ENCODE data around the gene PM20D2.

GRCh38 chr6:89190741-89191140 is 44.9 kb downstream of the PM20D2 start:
- TF ChIP-seq EP300 (IDR thresholded peaks at IDR 0.05) = no peak
- no peak for TF ChIP-seq CTCF (IDR thresholded peaks at IDR 0.05)
